ENCODE results near the gene OOSP3.
A peak's percentile ranks its signal among the peaks of the same experiment; 100 is the strongest.

OOSP3 gene

DNA sequence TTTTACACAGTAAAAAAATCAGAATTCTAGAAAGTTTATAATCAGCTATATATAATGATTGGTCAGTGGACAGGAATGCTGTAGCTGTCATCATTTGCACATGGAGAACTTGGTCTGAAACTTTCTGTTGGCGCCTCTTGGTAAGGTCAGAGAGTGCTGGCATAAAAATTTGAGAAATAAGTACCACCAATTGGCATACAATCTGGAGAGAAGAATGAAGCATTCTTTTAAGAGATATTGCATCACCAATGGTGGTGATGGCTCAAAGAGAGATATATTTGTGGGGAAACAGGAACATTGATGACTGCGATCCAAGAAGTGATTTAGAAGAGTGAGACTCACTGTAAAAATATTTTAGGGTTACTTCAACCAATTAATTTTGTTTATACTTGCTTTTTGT, 39.9 kb downstream of the OOSP3 start:
- TF ChIP-seq CTCF (IDR thresholded peaks at IDR 0.05; ENCODE audit: low read depth, low read length): no peak
- H3K4me3 ChIP-seq (replicated peaks in 1 of 2; ENCODE audit: low read depth in 2 of 2, low read length in 2 of 2): no peak overlapping the region
- peak; percentile 45 to 61 for DNase-seq (ENCODE audit: low read depth in 2 of 2)

DNA sequence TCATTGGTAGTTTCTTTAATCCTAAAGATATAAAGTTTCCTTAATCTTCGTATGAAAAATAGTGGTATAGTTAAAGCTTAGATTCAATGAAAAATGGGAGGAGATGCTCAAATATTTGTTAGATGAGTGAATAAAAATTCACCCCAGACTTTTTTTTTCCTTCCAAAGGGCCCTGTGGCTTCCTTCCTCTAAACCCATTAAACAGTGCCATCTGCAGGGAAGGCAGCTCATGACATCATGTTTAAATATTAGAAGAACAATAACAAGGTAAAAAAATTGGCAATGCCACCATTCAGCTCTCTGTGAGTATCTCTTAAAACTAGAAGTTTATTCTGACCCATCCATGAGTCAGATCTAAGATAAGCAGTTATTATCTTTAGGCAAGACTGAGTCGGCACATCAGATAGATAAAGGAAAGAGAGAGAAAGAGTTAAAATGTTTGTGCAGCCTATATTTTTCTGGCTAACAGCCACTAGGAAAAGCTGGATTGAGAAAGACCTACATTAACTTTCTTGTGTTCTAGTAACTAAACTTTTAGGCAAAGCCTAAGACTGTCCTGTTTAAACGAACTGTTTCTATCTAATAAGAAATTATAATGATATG, 40.5 kb downstream of the OOSP3 start:
- peak; percentile 55 to 81 for DNase-seq (ENCODE audit: low read depth in 2 of 2)
- no peak overlapping the region for H3K4me3 ChIP-seq (replicated peaks in 1 of 2; ENCODE audit: low read depth in 2 of 2, low read length in 2 of 2)
- peak; percentile 65 for TF ChIP-seq CTCF (IDR thresholded peaks at IDR 0.05; ENCODE audit: low read depth, low read length)

GRCh38 chr11:59923813-59924212, 45.2 kb downstream of the OOSP3 start:
- peak in 1 of 2 donors; percentile 3 for DNase-seq (ENCODE audit: low read depth in 2 of 2)
- no peak overlapping the region for H3K4me3 ChIP-seq (replicated peaks in 1 of 2; ENCODE audit: low read depth in 2 of 2, low read length in 2 of 2)
- TF ChIP-seq CTCF (IDR thresholded peaks at IDR 0.05; ENCODE audit: low read depth, low read length): no peak

- TF ChIP-seq CTCF (IDR thresholded peaks at IDR 0.05; ENCODE audit: low read depth, low read length): no peak
- H3K4me3 ChIP-seq (replicated peaks in 1 of 2; ENCODE audit: low read depth in 2 of 2, low read length in 2 of 2): no peak overlapping the region
- no peak for DNase-seq (ENCODE audit: low read depth in 2 of 2)
Observed at GRCh38 chr11:59931688-59932087, 53.1 kb downstream of the OOSP3 start.

DNA sequence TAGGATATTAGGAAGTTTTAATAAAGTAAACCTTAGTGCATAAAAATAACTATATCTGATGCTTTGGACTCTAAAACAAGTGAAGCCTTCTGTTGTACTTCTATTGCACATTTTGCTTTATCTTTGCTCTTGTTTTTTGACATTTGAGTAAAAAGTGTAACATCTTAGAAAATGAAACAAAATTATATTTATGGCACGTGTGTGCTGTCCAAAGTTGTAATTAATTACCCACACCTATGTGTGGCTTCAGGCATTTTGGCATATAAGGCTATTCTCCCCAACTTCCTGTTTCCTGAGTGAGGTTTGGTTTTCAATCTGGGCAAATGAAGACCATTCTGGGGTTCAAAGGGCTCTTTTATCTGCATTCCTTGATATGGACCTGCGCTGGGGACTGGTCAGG, 59.5 kb downstream of the OOSP3 start, which contains the start of gene OOSP1:
Gene OOSP1, plus strand, starts transcription at position 301 of the 400 bp plus-strand sequence. Its CDS starts 23 bp downstream, at position 324.
- TF ChIP-seq CTCF (IDR thresholded peaks at IDR 0.05; ENCODE audit: low read depth, low read length): no peak
- no peak within 1 kb of the TSS for H3K4me3 ChIP-seq (replicated peaks in 1 of 2; ENCODE audit: low read depth in 2 of 2, low read length in 2 of 2)
- DNase-seq (ENCODE audit: low read depth in 2 of 2): no peak

GRCh38 chr11:59938718-59939117, 60.1 kb downstream of the OOSP3 start:
- no peak for DNase-seq (ENCODE audit: low read depth in 2 of 2)
- no peak overlapping the region for H3K4me3 ChIP-seq (replicated peaks in 1 of 2; ENCODE audit: low read depth in 2 of 2, low read length in 2 of 2)
- TF ChIP-seq CTCF (IDR thresholded peaks at IDR 0.05; ENCODE audit: low read depth, low read length): no peak

DNA sequence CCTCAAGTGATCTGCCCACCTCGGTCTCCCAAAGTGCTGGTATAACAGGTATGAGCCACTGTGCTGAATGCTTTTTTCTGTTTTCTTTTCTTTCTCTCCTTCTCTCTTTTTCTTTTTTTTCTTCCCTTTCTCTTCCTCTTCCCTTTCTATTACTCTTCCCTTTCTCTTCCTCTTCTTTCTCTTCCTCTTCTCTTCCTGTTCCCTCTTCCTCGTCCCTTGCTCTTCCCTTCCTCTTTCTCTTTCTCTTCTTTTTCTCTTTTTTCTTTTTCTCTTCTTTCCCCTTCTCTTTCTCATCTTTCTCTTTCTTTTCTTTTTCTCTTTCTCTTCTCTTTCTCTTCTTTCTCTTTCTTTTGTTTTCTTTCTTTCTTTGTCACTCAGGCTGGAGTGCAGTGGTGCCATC, 60.9 kb downstream of the OOSP3 start:
- no peak overlapping the region for H3K4me3 ChIP-seq (replicated peaks in 1 of 2; ENCODE audit: low read depth in 2 of 2, low read length in 2 of 2)
- no peak for TF ChIP-seq CTCF (IDR thresholded peaks at IDR 0.05; ENCODE audit: low read depth, low read length)
- no peak for DNase-seq (ENCODE audit: low read depth in 2 of 2)

All from cardiac fibroblast (primary cell).